Skeletal muscle cell (primary cell): Measurements from ENCODE around the gene CREB3.

Experiments used
- DNase-seq: peaks from one replicate; pipeline ENCODE4 v3.0.0-alpha.2; 2010; ENCODE audit warnings: low read depth
- H3K4me3 ChIP-seq: 2 replicates; pipeline ENCODE4 v1.5.1; 2011; ENCODE audit warnings: low read depth, mild to moderate bottlenecking, control low read depth, low read length, moderate library complexity

Gene CREB3

DNA sequence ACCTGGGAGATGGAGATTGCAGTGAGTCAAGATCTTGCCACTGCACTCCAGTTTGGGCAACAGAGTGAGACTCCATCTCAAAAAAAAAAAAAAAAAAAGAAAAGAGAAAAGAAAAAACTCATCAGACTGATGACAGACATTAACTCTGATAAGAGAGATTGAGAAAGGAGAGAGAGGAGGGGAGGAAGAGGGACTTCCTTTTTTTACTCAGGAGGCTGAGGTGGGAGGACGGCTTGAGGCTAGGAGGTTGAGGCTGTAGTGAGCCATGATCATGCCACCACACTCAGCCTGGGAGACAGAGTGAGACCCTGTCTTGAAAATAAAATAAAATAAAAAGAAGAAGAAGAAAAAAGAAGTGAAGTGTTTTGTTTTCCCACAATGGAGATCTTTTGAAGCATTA is 31.3 kb downstream of the CREB3 start:
- no peak for DNase-seq
- no peak overlapping the region for H3K4me3 ChIP-seq

DNA sequence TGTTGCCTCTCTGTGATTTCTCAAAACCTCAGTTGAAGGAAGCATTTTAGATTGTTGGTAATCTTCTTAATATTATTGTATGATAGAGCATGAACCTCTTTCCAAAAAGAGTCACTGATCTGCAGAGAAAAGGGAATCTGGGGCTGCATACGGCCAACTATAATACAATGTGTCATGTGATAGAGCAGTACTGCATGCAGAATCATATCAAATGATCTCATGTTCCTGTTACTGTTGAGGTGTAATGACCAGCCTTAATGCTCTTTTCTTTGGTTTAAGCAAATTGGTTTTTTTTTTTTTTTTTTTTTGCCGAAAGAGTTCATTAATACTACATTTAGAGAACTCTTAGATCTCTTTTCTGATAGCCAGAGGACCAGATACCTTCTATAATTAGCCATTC is 34.5 kb downstream of the CREB3 start:
- no peak overlapping the region for H3K4me3 ChIP-seq
- no peak for DNase-seq

DNA sequence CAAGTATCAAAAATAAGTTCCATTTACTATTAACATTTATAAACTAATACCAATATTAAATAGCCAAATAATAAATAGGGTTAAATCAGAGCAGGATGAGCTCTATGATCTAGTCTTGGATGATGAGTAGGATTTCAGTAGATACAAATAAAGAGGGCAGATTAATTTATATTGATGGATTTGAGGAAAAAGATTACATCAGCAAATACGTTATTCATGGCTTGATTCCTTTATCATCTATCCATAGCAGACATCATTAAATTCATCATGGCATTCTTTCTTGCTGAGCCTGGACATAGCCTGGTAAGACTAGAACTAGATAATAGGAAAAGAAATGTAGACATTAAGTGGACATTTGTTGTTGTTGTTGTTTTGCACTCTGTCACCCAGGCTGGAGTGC is 35.0 kb downstream of the CREB3 start:
- no peak for DNase-seq
- H3K4me3 ChIP-seq: no peak overlapping the region

DNA sequence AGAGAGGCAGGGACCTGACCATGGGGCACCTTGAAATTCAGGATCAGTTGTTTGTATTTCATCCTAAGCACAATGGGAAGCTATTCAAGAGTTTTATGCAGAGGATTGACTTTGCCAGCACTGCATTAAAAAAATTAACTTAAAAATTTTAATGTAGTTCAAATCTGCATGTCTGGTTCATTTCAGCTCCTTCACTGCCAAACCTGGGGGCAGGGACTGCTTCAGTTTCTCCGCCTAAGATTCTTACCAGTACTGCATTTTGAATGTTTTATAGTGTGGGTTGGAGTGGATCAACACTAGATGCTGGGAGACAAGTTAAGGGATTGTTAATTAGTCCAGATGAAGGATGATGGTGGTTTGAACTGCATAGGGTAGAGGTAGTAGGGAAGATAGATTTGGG is 37.3 kb downstream of the CREB3 start:
- DNase-seq: no peak
- H3K4me3 ChIP-seq: no peak overlapping the region

DNA sequence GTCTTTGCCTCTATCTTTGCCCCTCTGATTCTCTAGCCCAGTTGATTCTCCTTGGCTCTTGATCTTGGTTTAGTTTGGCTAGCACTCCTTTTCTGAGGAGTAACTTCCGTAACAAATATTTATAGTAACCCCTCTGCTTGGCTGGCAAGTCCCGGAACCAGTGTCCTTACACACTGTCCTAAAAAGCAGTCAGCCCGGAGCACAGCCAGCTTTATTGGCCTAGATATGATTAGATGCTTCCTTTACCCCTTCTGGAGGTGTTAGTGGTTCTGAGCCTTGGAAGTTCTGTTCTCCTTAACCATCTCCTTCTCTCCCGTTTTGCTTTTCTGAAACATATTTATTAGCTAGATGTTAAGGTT is 38.6 kb downstream of the CREB3 start:
- H3K4me3 ChIP-seq: no peak overlapping the region
- no peak for DNase-seq

DNA sequence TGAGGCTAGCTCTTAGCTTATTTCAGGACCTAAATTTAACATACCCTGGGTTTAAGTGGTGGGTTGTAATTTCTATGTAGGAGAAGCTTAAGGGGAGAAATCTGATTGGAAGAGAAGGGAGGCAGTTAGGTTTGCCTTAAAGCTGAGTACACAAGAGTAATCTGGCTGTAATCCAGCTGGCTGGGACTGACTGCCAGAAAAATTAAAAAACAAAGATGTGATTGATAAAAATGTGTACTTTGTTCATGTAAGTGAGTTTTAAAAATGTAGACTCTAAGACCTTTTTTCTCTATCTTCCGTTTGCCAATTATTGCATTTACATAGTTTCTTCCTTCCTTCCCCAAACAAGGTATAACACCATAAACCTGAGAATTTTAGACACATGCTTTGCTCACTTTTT is 39.1 kb downstream of the CREB3 start:
- H3K4me3 ChIP-seq: no peak overlapping the region
- DNase-seq: no peak

DNA sequence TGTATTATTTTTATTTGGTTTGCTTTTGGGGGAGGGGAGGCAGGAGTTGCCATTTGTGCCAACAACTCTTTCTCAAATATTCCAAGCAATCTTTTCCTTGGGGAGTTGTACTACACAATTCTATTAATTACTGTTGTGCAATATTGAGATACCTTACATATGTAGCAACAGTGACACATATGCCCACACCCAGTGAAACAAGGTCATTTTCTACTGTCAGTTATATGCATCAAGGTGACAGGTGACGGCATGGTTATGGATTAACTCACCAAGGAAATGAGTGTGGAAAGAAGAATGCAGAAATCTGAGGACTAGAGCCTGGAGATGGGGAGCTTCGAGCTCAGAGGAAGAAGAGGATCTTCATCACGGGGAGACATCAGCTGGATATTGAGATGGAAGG is 39.5 kb downstream of the CREB3 start:
- H3K4me3 ChIP-seq: no peak overlapping the region
- no peak for DNase-seq

DNA sequence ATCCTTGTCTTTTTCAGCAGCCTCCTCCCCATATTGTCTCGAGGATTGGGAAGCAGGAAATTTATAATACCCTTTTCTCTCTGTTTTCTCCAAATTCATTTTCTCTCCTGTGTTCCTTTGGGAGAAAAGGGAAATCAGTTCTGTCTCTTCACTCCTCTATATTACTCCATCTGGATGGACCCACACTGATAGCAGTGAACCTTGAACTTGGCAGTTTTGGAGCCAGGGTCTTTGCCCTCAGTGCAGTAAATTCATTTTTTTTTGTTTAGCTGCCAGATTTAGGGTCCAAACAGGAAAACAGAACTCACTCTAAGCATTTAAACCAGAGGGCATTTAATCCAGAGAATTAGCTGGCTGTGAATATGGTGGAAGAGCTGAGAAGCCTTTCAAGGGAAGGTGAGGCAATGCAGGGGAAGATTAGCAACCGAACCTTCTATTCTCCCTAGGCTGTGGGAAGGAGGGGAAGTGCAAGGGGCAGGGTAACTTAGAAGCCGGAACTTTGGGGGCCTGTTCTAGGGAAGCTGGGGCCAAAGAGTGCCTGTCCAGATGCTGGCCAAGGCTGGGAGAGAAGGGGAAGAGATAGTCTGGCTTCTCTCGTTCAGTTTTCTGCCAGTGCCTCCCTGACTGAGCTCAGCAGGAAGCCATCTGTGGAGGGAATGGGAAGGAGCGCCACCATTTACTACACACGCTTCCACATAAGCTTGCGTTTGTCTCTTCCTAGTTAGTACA is 42.6 kb downstream of the CREB3 start:
- H3K4me3 ChIP-seq: no peak overlapping the region

DNA sequence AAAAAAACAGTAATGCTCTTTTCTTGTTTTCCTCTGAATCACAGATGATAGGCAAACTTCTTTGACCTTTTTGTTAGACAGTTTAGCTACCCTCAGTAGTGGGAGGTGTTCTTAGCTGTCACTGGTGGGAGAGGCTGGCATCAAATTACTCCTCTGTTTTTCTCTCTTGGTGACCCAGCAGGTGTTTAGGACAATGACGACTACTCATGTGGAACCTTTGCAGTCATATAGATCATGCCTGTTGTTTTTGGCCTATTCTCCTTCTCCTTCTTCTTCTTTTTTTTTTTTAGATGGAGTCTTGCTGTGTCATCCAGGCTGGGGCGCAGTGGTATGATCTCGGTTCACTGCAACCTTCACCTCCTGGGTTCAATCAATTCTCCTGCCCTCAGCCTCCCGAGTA is 43.6 kb downstream of the CREB3 start:
- H3K4me3 ChIP-seq: no peak overlapping the region
- DNase-seq: no peak

More for the DNA sequence above, 42.6 kb downstream of the CREB3 start:
- DNase-seq: no peak

DNA sequence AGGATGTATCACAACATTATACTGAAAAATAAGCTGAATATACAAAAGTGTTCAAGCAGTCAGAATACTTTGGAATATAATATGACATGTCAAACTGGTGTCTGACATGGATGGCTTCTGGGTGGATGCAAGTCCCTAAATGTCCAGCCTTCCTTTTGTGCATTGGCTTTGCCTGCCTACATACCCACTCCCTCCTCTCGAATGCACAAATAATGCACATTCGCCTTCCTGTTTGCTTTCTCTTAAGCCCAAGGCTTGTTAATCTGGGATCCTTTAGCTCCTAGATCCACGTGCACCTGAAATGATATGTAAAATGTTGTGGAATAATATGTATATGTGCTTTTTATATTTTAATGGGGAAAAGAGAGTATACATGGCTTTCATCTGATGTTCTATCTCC is 46.0 kb downstream of the CREB3 start:
- DNase-seq: no peak
- H3K4me3 ChIP-seq: no peak overlapping the region

DNA sequence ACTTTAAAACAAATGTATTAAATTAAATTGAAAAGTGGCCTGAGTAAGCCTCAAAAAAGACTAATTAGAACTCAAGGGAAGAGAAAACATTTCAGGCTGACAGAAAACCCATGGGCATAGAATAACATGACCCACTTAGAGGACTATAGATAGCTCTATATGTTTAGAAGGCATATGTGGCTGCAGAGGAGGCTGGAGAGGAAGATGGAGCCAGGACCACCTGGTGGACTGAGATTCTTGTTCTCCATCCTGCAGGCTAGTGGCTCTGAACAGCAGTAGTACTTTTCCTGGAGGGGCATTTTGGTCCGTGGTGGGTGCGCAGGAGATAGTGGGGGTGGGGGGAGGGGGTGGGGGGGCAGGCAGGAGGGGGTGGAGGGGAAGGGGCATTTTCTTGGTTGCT is 48.6 kb downstream of the CREB3 start:
- no peak for DNase-seq
- no peak overlapping the region for H3K4me3 ChIP-seq

DNA sequence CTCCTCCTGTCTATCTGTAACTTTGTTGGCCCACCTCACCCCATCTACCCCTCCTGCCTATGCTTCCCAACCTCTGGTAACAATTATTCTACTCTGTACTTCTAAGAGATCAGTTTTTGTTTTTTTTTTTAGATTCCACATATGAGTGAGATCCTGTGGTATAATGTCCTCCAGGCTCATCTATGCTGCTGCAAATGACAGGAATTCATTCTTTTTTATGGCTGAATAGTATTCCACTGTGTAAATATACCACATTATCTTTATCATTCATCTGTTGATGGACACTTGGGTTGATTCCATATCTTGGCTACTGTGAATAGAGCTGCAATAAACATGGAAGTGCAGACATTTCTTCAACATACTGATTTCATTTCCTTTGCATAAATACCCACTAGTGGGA is 51.0 kb downstream of the CREB3 start:
- no peak for DNase-seq
- no peak overlapping the region for H3K4me3 ChIP-seq
